Gastroesophageal sphincter (tissue), 3 donors: ENCODE data around the gene TTN.

Source experiments
- POLR2AphosphoS5 ChIP-seq: sonication (generic); formaldehyde crosslinking; IDR thresholded peaks from one replicate; pipeline ENCODE4 v1.6.1; 2017; ENCODE audit warnings: antibody characterized with exemption
- TF ChIP-seq, protein P1 (sequence below), 4 experiments: fragments of 200-600 bp in 2 of 4; fragments of 450-650 bp in 2 of 4; sonication (generic) in 1 of 4; IDR thresholded peaks; one replicate each; pipeline ENCODE4 v1.5.1; 2017 to 2019; ENCODE audit warnings: antibody characterized with exemption in 4 of 4, mild to moderate bottlenecking in 2 of 4, moderate library complexity in 2 of 4

DNA sequence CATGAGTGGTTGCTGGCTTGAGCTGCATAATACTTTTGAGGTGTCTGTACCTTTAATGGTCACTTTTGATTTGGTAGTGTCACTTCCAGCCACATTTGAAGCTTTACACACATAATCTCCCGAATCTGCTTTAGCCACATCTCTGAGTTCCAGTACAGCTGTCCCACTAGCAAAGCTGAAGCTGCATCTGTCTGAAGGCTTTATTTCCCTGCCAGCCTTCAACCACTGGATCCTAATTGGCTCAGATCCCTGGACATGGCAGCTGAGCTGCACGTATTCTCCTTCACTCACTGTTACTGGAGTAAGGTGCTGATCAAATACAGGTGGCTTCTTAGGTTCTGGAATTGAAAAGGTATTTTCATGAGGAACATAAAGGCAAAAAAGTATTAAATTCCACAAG lies 99.7 kb downstream of the TTN start:
- TF ChIP-seq, protein P1, sequence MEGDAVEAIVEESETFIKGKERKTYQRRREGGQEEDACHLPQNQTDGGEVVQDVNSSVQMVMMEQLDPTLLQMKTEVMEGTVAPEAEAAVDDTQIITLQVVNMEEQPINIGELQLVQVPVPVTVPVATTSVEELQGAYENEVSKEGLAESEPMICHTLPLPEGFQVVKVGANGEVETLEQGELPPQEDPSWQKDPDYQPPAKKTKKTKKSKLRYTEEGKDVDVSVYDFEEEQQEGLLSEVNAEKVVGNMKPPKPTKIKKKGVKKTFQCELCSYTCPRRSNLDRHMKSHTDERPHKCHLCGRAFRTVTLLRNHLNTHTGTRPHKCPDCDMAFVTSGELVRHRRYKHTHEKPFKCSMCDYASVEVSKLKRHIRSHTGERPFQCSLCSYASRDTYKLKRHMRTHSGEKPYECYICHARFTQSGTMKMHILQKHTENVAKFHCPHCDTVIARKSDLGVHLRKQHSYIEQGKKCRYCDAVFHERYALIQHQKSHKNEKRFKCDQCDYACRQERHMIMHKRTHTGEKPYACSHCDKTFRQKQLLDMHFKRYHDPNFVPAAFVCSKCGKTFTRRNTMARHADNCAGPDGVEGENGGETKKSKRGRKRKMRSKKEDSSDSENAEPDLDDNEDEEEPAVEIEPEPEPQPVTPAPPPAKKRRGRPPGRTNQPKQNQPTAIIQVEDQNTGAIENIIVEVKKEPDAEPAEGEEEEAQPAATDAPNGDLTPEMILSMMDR (IDR thresholded peaks at IDR 0.05): no peak
- no peak for TF ChIP-seq POLR2AphosphoS5
